ENCODE results near the gene RAI14.
"Not testable (repeated sequence)": the region's sequence is repeated elsewhere in the genome, so short reads cannot be mapped to it uniquely, and the experiment has no call there.

The RAI14 gene

GRCh38 chr5:34748431-34748830 lies 92.3 kb downstream of the RAI14 start:
- no peak overlapping the region for H3K4me3 ChIP-seq (ENCODE audit: low read depth, low read length)
- TF ChIP-seq CTCF (IDR thresholded peaks at IDR 0.05; ENCODE audit: insufficient read depth, low read depth, low read length, missing control alignments), result no peak
- no peak for DNase-seq (ENCODE audit: low read depth)

DNA sequence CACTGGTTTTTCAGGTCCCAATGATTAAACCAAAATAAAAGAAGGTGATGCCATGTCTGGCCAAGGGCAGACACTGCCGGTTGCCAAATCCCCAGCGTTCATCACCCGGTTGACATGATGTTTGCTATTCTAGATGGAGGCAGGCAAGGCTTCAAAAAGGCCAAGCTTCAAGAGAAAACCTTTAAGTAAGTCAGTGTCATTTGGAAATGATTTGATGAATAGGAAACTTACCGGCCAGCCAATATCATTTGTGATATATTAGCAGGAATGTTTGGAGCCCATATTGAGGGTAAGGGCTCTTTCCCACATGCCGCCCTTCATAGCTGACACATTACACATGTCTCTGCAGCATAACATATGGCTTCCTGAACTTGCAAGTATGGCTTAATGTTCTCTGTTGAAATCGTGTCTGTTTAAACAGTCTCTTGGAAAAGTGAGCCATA lies 93.3 kb downstream of the RAI14 start:
- TF ChIP-seq CTCF (IDR thresholded peaks at IDR 0.05; ENCODE audit: insufficient read depth, low read depth, low read length, missing control alignments), result no peak
- no peak overlapping the region for H3K4me3 ChIP-seq (ENCODE audit: low read depth, low read length)
- DNase-seq (ENCODE audit: low read depth), result no peak

- no peak for TF ChIP-seq CTCF (IDR thresholded peaks at IDR 0.05; ENCODE audit: insufficient read depth, low read depth, low read length, missing control alignments)
- no peak overlapping the region for H3K4me3 ChIP-seq (ENCODE audit: low read depth, low read length)
- no peak for DNase-seq (ENCODE audit: low read depth)
These were observed 94.1 kb downstream of the RAI14 start for GRCh38 chr5:34750206-34750605.

DNA sequence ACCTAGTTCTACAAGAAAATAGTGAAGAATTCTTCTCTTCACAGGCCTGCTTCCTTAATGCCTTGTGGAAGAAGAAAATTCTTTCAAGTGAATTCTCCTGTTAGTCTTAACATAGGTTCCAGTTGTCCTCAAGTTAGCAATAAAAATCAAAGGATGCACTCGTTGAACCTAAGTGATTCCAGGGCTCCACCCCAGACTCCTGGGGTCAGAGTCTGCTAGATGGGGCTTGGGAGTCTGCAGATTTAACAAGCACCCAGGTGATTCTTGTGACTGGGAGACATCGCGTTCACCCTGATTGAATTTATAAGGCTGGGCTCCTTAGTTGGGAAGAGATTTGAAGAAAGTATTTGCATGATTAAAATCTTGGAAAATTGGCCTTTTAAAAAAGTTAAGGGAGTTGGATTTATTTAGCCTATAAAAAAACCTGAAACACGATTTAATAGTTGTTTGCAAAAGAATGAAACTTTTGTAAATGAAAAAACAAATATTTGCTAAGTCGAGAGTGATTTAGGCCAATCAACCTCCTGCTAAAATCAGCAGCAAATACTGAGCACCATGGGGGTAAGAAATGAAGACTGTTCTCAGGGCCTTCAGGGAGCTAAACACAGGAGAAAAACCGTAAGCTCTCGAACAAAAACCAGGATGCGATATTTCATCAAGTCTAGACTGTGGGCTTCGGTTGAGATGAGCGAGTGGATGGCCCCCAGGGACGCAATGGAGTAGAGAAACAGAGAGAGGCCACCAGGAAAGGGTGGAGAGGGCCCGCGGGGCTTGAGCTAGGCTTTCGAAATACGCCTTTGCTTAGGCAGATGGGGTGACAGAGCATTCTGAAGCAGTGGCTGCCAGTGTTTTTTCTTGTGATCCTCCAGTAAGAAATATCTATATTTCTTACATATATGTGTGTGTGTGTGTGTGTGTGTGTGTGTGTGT lies 95.9 kb downstream of the RAI14 start:
- TF ChIP-seq CTCF (IDR thresholded peaks at IDR 0.05; ENCODE audit: insufficient read depth, low read depth, low read length, missing control alignments), result no peak
- H3K4me3 ChIP-seq (ENCODE audit: low read depth, low read length), result no peak overlapping the region
- no peak for DNase-seq (ENCODE audit: low read depth)

GRCh38 chr5:34753236-34753635 lies 97.1 kb downstream of the RAI14 start:
- not testable (repeated sequence) for DNase-seq (ENCODE audit: low read depth); H3K4me3 ChIP-seq (ENCODE audit: low read depth, low read length)

GRCh38 chr5:34755926-34756325 lies 99.8 kb downstream of the RAI14 start:
- H3K4me3 ChIP-seq (ENCODE audit: low read depth, low read length), result no peak overlapping the region
- DNase-seq (ENCODE audit: low read depth), result no peak
- no peak for TF ChIP-seq CTCF (IDR thresholded peaks at IDR 0.05; ENCODE audit: insufficient read depth, low read depth, low read length, missing control alignments)

DNA sequence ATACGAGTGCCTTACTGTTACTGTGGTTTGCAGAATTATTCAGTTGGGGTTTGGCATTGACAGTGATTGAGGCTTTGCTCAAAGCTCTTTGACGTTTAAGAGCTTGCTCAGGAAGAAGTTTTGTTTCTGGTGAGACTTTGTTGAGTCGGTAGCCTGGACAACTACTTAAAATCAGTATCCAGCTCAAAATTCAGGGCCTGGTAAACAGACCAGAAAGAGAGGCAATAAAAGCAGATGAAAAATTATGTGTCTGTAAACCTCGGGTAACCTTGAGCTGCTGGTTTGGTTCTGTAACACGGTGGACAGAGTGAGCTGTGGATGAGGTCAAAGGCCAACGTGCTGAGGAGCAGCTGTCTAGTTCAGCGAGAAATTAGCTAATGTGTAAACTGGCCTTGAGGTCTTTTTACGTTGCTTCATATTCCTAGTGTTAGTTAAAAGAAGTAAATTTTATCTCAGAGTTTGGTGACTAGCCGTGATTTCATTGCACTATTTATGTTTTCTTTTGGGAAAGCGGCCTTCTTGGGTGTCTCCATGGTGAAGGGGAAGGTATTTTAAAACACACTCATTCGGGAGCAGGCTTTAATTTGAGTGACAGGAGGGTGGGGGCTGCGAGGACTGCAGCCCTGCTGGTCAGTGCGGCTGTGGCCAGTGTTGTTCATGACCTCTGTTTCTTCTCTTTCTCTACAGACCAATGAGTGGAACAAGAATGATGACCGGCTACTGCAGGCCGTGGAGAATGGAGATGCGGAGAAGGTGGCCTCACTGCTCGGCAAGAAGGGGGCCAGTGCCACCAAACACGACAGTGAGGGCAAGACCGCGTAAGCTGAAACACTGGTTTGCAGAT lies 100.9 kb downstream of the RAI14 start:
- no peak overlapping the region for H3K4me3 ChIP-seq (ENCODE audit: low read depth, low read length)
- TF ChIP-seq CTCF (IDR thresholded peaks at IDR 0.05; ENCODE audit: insufficient read depth, low read depth, low read length, missing control alignments), result no peak
- no peak for DNase-seq (ENCODE audit: low read depth)

All from GM12865 (cell line).